K562 (cell line): Measurements from ENCODE around the gene B3GALT4. TPM values are rescaled to one million over a fixed set of nuclear protein-coding genes. Genes with fewer than 3 reads are reported as not detected.

Experiments
- ARHGAP35 ChIP-seq: fragments of 450-650 bp; IDR thresholded peaks from 2 replicates; pipeline ENCODE4 v1.6.1; 2018; ENCODE audit not compliant: partially characterized antibody
- CBX3 ChIP-seq, 2 experiments: IDR thresholded peaks; 1 replicate in 1 of 2; 2 replicates in 1 of 2; pipeline ENCODE4 v1.6.1; 2012; ENCODE audit warnings: inconsistent platforms in 2 of 2, low read length in 2 of 2, borderline replicate concordance in 1 of 2, control low read depth in 1 of 2
- FOXA3 ChIP-seq, 2 experiments: fragments of 450-650 bp in 1 of 2; sonication (generic) in 1 of 2; formaldehyde crosslinking; IDR thresholded peaks in 1 of 2; conservative IDR thresholded peaks in 1 of 2; 2 replicates each; pipeline versions ENCODE4 v1.4.0 to v1.8.0; 2020 to 2022; ENCODE audit warnings: mild to moderate bottlenecking in 2 of 2, missing genetic modification reagents in 1 of 2
- HMG20B ChIP-seq: fragments of 250-450 bp; sonication (Bioruptor Pico); IDR thresholded peaks from 2 replicates; pipeline ENCODE4 v1.5.0; 2021; ENCODE audit warnings: mild to moderate bottlenecking
- ILF3 ChIP-seq: fragments of 450-650 bp; IDR thresholded peaks from 2 replicates; pipeline ENCODE4 v1.6.1; 2018; ENCODE audit warnings: antibody characterized with exemption, mild to moderate bottlenecking, moderate library complexity, borderline replicate concordance
- MYBL2 ChIP-seq, 2 experiments: fragments of 450-650 bp in 1 of 2; sonication (generic) in 1 of 2; formaldehyde crosslinking in 1 of 2; IDR thresholded peaks; 2 replicates each; pipeline versions ENCODE4 v1.6.1 to v1.8.1; 2017 to 2022; ENCODE audit warnings: borderline replicate concordance in 1 of 2, inconsistent platforms in 1 of 2, low read depth in 1 of 2, mild to moderate bottlenecking in 1 of 2, missing genetic modification reagents in 1 of 2, moderate library complexity in 1 of 2
- NFYB ChIP-seq: IDR thresholded peaks from 2 replicates; pipeline ENCODE4 v1.6.1; 2011; ENCODE audit warnings: mild to moderate bottlenecking, moderate library complexity; ENCODE audit not compliant: insufficient read length; ENCODE audit errors: extremely low read depth
- SETDB1 ChIP-seq: IDR thresholded peaks from one replicate; pipeline ENCODE4 v1.6.1; 2012; ENCODE audit warnings: low read length, control low read depth, inconsistent platforms
- STAT5B ChIP-seq: fragments of 250-450 bp; sonication (Bioruptor Pico); IDR thresholded peaks from 2 replicates; pipeline ENCODE4 v1.8.0; 2021; ENCODE audit warnings: mild to moderate bottlenecking, inconsistent platforms
- WHSC1 ChIP-seq: IDR thresholded peaks from one replicate; pipeline ENCODE4 v1.6.1; 2012; ENCODE audit warnings: low read length, control low read depth, inconsistent platforms
- YBX1 ChIP-seq: fragments of 450-650 bp; IDR thresholded peaks from 2 replicates; pipeline ENCODE4 v1.7.1; 2016; ENCODE audit warnings: mild to moderate bottlenecking
- ZNF133 ChIP-seq: fragments of 250-450 bp; sonication (Bioruptor Pico); IDR thresholded peaks from 2 replicates; pipeline ENCODE4 v1.4.0; 2020; ENCODE audit warnings: mild to moderate bottlenecking
- ZNF184 ChIP-seq: sonication (generic); formaldehyde crosslinking; IDR thresholded peaks from 2 replicates; pipeline ENCODE4 v1.5.0; 2020; ENCODE audit warnings: missing genetic modification reagents
- ZNF3 ChIP-seq: fragments of 250-450 bp; sonication (Bioruptor Pico); IDR thresholded peaks from 2 replicates; pipeline ENCODE4 v1.5.0; 2021; ENCODE audit warnings: mild to moderate bottlenecking, moderate library complexity
- polyA plus RNA-seq, 8 experiments: library from polyadenylated mRNA; depleted of rRNA in 4 of 8; stranded (reverse) in 5 of 8; unstranded in 3 of 8; fragments of >200 nt; fragmentation: Nextera tagmentation in 2 of 8; fragmentation: Illumina TruSeq in 1 of 8; extraction: Ambion mirVana in 2 of 8; extraction: Trizol in 1 of 8; gene quantifications; 2 replicates each; pipeline versions ENCODE4 v1.2.1 to v1.2.3, GENCODE V29; 2011 to 2014; ENCODE audit warnings: inconsistent platforms in 1 of 8, missing spikeins in 1 of 8
- total RNA-seq, 7 experiments: library from RNA; depleted of rRNA in 6 of 7; stranded (reverse); fragments of >200 nt in 6 of 7; fragmentation: Illumina TruSeq in 2 of 7; extraction: Trizol in 2 of 7; gene quantifications; 2 replicates each; pipeline versions ENCODE4 v1.2.1 to v1.2.3, GENCODE V29; 2011 to 2021; ENCODE audit warnings: low replicate concordance in 1 of 7
- TF ChIP-seq, protein P1 (sequence below): IDR thresholded peaks from 2 replicates; pipeline ENCODE4 v1.6.1; 2016; ENCODE audit warnings: missing genetic modification characterization, missing compliant biosample characterization
- TF ChIP-seq, protein P2 (sequence below): sonication (generic); formaldehyde crosslinking; IDR thresholded peaks from 2 replicates; pipeline ENCODE4 v1.8.0; 2022; ENCODE audit warnings: mild to moderate bottlenecking, missing genetic modification reagents
- TF ChIP-seq, protein P3 (sequence below): fragments of 250-450 bp; sonication (Bioruptor Pico); IDR thresholded peaks from 2 replicates; pipeline ENCODE4 v1.8.0; 2022; ENCODE audit warnings: inconsistent platforms
- TF ChIP-seq, protein P4 (sequence below): IDR thresholded peaks from 2 replicates; pipeline ENCODE4 v1.6.1; 2011; ENCODE audit not compliant: insufficient read length; ENCODE audit errors: extremely low read depth
- TF ChIP-seq, protein P5 (sequence below), 2 experiments: IDR thresholded peaks; 2 replicates each; pipeline ENCODE4 v1.6.1; 2012; ENCODE audit warnings: improper control_type of control experiment in 2 of 2, low read depth in 2 of 2, low read length in 2 of 2, borderline replicate concordance in 1 of 2

The B3GALT4 gene
- total and polyA plus RNA-seq, 9 of the 15 experiments (the other 6 are each of a cell fraction or from before 2014, with no cell fraction given) = 0.11 to 1.3 (median 0.53) TPM; not detected in 1

DNA sequence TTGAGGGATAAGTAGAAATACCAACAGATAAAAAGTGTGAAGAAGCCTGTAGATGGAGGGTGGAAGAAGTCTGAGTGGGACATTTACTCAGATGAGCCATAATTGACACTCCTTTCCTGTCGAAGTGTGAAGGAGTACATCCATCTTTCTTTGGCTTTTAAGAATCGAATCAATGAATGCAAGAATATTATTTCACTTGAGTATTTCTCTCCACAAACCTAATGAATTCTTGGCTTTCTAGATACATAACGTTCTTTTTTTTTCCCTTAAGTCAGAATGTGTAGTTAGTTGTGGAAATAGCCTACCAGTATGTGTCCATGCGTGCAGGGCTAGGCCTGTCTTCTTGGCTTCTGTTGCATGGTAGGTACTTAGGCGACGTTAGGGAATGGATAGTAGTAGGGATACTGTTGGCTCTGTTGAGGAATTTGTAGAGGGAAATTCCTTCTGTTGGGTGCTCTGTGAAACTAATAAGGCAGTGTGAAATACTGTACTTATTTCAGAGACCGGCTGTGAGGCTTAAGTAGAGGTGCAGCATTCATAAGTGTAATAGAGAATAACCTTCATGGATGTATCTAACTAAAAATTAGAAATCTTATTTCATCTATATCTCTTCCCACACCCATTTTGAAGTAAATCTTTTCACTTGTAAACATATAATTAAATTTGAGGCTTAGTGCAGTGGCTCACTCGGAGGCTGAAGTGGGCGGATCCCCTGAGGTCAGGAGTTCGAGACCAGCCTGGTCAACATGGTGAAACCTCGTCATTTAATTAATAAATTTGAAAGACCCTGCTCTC, 3.6 kb upstream of the B3GALT4 start (continued):
- TF ChIP-seq, protein P1, sequence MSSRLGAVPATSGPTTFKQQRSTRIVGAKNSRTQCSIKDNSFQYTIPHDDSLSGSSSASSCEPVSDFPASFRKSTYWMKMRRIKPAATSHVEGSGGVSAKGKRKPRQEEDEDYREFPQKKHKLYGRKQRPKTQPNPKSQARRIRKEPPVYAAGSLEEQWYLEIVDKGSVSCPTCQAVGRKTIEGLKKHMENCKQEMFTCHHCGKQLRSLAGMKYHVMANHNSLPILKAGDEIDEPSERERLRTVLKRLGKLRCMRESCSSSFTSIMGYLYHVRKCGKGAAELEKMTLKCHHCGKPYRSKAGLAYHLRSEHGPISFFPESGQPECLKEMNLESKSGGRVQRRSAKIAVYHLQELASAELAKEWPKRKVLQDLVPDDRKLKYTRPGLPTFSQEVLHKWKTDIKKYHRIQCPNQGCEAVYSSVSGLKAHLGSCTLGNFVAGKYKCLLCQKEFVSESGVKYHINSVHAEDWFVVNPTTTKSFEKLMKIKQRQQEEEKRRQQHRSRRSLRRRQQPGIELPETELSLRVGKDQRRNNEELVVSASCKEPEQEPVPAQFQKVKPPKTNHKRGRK (tag) = no peak
- TF ChIP-seq, protein P2, sequence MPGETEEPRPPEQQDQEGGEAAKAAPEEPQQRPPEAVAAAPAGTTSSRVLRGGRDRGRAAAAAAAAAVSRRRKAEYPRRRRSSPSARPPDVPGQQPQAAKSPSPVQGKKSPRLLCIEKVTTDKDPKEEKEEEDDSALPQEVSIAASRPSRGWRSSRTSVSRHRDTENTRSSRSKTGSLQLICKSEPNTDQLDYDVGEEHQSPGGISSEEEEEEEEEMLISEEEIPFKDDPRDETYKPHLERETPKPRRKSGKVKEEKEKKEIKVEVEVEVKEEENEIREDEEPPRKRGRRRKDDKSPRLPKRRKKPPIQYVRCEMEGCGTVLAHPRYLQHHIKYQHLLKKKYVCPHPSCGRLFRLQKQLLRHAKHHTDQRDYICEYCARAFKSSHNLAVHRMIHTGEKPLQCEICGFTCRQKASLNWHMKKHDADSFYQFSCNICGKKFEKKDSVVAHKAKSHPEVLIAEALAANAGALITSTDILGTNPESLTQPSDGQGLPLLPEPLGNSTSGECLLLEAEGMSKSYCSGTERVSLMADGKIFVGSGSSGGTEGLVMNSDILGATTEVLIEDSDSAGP (CRISPR knock-in tag) = 0 out of 2 replicates have a peak, but pooled peaks have one; percentile 25
- TF ChIP-seq, protein P3, sequence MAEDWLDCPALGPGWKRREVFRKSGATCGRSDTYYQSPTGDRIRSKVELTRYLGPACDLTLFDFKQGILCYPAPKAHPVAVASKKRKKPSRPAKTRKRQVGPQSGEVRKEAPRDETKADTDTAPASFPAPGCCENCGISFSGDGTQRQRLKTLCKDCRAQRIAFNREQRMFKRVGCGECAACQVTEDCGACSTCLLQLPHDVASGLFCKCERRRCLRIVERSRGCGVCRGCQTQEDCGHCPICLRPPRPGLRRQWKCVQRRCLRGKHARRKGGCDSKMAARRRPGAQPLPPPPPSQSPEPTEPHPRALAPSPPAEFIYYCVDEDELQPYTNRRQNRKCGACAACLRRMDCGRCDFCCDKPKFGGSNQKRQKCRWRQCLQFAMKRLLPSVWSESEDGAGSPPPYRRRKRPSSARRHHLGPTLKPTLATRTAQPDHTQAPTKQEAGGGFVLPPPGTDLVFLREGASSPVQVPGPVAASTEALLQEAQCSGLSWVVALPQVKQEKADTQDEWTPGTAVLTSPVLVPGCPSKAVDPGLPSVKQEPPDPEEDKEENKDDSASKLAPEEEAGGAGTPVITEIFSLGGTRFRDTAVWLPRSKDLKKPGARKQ = no peak
- TF ChIP-seq, protein P4, sequence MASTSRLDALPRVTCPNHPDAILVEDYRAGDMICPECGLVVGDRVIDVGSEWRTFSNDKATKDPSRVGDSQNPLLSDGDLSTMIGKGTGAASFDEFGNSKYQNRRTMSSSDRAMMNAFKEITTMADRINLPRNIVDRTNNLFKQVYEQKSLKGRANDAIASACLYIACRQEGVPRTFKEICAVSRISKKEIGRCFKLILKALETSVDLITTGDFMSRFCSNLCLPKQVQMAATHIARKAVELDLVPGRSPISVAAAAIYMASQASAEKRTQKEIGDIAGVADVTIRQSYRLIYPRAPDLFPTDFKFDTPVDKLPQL = no peak
- TF ChIP-seq ARHGAP35 = peak; percentile 31
- TF ChIP-seq, protein P5, sequence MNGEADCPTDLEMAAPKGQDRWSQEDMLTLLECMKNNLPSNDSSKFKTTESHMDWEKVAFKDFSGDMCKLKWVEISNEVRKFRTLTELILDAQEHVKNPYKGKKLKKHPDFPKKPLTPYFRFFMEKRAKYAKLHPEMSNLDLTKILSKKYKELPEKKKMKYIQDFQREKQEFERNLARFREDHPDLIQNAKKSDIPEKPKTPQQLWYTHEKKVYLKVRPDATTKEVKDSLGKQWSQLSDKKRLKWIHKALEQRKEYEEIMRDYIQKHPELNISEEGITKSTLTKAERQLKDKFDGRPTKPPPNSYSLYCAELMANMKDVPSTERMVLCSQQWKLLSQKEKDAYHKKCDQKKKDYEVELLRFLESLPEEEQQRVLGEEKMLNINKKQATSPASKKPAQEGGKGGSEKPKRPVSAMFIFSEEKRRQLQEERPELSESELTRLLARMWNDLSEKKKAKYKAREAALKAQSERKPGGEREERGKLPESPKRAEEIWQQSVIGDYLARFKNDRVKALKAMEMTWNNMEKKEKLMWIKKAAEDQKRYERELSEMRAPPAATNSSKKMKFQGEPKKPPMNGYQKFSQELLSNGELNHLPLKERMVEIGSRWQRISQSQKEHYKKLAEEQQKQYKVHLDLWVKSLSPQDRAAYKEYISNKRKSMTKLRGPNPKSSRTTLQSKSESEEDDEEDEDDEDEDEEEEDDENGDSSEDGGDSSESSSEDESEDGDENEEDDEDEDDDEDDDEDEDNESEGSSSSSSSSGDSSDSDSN (IDR thresholded peaks at IDR 0.05; ENCODE audit: borderline replicate concordance in 1 of 2, low read depth in 2 of 2, low read length in 2 of 2) = no peak
- TF ChIP-seq CBX3 (IDR thresholded peaks at IDR 0.05; ENCODE audit: borderline replicate concordance in 1 of 2, low read length in 2 of 2) = no peak
- no peak for TF ChIP-seq FOXA3 (CRISPR knock-in tag; conservative IDR thresholded peaks at IDR 0.05 in 1 of 2, IDR thresholded peaks at IDR 0.05 in 1 of 2)
- TF ChIP-seq ZNF133 = no peak
- no peak for TF ChIP-seq ZNF184 (CRISPR knock-in tag)
- no peak for TF ChIP-seq HMG20B (CRISPR knock-in tag)
- TF ChIP-seq ILF3 = no peak; the same call in 1 of the 2 replicates
- TF ChIP-seq WHSC1 = no peak
- no peak for TF ChIP-seq STAT5B (CRISPR knock-in tag)
- no peak for TF ChIP-seq ZNF3 (CRISPR knock-in tag)
- no peak for TF ChIP-seq NFYB
- no peak for TF ChIP-seq SETDB1
- no peak for TF ChIP-seq YBX1
- no peak for TF ChIP-seq MYBL2 (IDR thresholded peaks at IDR 0.05; ENCODE audit: low read depth)
- no peak for TF ChIP-seq MYBL2 (CRISPR knock-in tag; IDR thresholded peaks at IDR 0.05; ENCODE audit: borderline replicate concordance)
